ENCODE data around the gene COL4A2.
"Not testable (repeated sequence)": the region's sequence is repeated elsewhere in the genome, so short reads cannot be mapped to it uniquely, and the experiment has no call there.

COL4A2 gene

GRCh38 chr13:110517505-110518225 lies 210.6 kb downstream of the COL4A2 start:
- no peak for DNase-seq (ENCODE audit: low read depth in 3 of 3)

DNA sequence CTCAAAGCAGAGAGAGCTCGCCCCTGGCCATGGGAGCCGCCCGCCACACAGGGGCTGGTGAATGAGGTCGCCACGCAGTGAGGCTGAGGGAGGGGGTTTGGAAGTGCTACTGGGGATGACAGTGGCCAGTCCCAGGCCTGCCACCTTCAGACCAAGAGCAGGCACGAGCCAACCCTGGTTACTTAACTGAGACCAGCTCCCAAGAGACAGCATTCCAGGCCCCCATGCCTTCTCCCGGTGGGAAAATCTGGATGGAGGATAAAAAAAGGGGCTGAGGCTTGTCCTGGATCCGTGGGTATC lies 211.1 kb downstream of the COL4A2 start:
- no peak for DNase-seq (ENCODE audit: low read depth in 3 of 3)

DNA sequence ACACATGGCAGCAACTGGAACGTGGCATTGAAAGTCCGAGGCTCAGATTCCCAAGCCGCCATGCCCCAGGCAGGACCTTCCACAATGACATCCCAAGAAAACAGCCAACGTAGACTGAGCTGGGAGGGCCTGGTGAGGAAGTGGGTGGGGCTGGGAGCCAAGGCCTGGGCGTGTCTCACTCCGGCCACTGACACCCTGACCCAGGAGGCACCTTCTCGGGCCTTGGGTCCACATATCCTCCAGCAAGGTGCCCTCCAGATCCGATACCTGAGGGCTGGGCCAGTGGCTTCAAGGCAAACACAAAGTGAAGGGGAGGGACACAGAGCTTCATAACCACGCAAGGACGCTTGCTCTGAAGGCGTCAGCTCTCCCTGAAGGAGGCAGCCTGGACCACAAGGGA lies 211.5 kb downstream of the COL4A2 start:
- no peak for DNase-seq (ENCODE audit: low read depth in 3 of 3)

- no peak for DNase-seq (ENCODE audit: low read depth in 3 of 3)
Measured at GRCh38 chr13:110519046-110519445, 212.0 kb downstream of the COL4A2 start.

- no peak for DNase-seq (ENCODE audit: low read depth in 3 of 3)
Measured at GRCh38 chr13:110519506-110519905, 212.4 kb downstream of the COL4A2 start.

DNA sequence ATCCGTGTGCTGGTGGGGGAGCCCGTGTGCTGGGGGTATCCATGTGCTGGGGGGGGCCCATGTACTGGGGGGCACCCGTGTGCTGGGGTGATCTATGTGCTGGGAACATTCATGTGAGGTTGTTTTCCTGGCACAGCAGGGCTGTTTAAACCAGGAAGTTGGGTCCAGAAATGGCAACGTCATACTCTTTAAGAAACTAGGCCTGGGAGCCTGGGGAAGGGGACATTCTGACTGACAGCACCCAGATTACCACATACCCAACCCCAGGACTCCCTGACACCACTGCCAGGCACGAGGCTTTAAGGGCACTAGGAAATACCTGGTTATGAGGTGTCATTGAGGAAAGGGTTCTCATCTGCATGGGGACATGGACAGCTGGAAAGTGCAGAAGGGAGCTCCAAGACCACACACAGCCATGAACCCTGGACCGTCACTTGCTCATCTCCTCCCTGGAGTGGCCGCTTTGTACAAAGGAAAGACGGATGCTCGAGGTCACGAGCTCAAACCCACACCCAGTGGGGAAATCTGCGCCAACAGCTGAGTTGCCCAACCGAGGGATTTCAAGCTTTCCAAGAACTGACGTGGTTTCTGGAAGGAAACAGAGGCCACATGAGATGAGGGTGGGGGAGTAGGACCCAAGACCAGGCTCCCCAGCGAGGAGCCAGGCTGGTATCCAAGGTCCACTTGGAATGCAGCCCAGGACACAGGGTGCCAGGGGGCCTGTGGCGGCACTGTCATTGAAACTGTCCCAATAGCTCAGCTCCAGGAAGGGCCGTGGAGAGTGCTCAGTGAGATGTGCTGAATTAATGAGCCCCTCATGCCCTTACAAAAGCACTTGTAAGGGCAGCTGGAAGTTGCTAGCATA lies 213.6 kb downstream of the COL4A2 start:
- no peak for DNase-seq (ENCODE audit: low read depth in 3 of 3)

GRCh38 chr13:110521296-110521680 lies 214.2 kb downstream of the COL4A2 start:
- no peak for DNase-seq (ENCODE audit: low read depth in 3 of 3)

DNA sequence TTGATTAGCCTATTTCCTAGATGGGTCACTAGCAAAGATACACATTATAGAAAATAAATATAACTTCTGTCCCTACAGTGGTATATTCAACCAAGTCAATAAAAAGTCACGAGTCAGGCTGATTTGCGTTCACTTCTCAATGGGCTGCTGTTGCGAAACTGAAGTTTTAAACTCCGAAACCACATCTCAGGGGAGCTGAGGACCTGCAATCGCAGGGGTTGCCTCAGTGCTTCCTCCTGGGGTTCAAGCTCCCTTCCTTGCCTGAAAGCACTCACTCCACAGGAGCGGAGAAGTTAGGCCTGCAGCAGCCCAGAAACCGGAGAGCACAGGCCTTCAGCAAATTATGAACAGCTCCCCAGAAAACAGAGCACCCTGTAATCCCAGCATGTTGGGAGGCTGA lies 214.9 kb downstream of the COL4A2 start:
- no peak for DNase-seq (ENCODE audit: low read depth in 3 of 3)

GRCh38 chr13:110522721-110523120 lies 215.6 kb downstream of the COL4A2 start:
- no peak for DNase-seq (ENCODE audit: low read depth in 3 of 3)

DNA sequence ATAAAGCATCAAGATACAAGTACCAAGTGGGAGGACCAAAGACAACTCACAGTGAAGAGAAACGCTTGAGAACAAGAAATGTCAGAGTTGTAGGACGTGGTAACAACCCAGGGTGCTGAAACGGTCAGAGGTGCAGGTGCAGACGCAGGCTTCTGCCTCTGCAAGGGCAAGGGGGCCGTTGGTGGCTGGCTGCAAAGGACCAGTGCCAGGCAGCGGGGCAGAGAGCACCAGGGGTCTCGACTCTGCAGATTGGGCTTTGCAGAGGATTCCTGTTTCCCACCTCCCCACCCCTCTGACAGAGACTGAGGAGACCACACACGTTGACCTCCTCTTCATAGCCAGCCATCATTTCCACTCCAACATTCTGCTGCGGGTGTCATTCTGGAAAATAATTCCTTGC lies 216.1 kb downstream of the COL4A2 start:
- DNase-seq (ENCODE audit: low read depth in 3 of 3) = no peak

GRCh38 chr13:110523838-110524540 lies 216.9 kb downstream of the COL4A2 start:
- DNase-seq (ENCODE audit: low read depth in 3 of 3) = no peak

DNA sequence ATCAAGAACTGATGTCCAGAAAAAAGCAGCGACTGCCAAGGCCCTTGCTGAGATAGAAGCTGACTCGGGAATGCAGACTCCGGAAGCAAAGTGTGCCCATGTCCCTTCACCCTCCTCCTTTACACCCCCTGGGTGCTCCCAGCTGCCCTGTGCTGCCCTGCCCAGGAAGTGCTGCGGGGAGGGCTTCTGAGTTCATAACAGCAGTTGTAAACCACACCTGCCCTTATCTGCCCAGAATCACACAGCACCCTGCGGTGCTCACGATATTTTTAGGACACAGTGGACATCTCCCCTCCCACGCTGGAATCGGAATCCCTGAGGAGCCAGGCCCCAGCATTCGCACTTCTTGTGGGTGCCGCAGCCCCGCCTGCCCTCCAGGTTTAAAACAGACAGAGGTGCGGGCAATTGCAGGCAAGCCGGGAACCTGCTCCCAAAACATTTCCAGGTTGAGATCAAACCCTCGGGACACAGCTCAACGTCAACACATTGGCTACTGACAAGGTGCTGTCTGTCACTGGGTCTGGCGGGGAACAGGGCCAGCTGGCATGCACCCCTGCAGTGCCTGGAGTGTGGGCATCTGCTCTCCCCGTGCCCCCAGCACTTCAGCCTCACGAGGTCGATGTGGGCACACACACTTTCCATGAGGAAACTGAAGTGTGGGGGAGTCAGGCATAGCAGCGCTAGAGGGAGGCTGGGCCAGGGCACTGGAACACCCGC lies 217.6 kb downstream of the COL4A2 start:
- no peak for DNase-seq (ENCODE audit: low read depth in 3 of 3)

DNA sequence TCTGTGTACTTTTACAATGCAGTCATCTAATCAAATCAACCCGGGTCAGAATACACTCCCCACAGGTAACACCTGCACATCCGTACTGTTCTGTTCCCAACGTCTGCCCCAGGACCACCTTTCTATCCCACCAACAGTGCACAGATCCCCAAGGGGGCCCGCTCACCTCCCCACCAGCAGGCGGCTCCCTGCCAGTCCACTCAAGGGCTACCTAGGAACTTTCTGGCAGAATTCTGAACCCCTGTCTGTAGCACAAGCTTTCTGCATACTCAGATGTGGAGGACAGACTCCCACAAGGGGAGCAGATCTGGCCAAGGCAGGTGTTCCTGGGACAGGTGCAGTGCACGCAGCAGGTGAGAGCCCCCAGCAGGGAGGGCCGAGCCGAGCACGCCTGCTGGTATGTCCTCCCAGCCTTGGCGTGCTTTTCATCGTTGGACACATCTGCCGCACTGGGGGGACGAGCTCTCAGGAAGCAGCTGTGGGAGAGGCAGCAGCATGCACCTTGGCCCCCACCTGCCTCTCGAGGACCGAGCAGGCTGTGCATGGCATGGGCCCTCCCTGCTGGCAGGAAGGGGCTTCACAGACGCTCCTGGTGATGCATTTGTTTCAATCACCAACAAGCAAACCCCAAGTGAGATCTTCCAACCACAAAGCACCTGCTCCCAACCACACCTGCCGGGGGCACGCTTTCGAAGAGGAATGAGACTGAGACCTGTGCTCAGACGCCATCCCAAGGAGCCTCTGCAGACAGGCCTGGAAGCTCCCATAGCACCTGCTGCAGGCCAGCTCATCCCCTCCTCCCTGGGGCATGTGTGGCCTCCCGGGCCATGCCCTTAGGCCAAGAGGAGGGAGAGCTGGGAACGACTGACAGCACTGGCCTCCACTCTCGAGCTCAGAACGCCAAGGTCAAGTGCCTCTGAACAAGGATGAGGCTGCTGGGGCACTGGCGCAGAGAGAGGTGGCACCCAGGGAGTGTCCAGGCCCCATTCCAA lies 218.5 kb downstream of the COL4A2 start:
- no peak for DNase-seq (ENCODE audit: low read depth in 3 of 3)

DNA sequence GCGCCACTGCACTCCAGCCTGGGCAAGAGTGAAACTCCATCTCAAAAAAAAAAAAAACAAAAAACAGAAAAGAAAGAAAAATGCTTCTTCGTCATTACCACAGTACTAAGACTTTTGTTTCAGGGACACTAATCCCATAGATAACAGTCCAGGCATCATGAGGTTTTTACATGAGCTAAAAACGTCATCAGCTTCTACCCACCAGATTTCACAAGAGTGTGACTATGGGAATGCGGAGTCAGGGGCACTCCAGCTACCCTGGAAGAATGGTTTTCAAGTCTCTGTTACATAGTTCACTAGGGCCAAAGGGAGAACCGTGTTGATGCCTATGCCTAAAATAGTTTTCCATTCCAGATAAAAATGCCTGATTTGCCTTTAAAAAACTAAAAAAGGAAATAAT lies 221.3 kb downstream of the COL4A2 start:
- DNase-seq (ENCODE audit: low read depth in 3 of 3) = no peak

- no peak for DNase-seq (ENCODE audit: low read depth in 3 of 3)
Measured at GRCh38 chr13:110528911-110529310, 221.8 kb downstream of the COL4A2 start.

- DNase-seq (ENCODE audit: low read depth in 3 of 3) = no peak
Measured at GRCh38 chr13:110529522-110530311, 222.6 kb downstream of the COL4A2 start.

DNA sequence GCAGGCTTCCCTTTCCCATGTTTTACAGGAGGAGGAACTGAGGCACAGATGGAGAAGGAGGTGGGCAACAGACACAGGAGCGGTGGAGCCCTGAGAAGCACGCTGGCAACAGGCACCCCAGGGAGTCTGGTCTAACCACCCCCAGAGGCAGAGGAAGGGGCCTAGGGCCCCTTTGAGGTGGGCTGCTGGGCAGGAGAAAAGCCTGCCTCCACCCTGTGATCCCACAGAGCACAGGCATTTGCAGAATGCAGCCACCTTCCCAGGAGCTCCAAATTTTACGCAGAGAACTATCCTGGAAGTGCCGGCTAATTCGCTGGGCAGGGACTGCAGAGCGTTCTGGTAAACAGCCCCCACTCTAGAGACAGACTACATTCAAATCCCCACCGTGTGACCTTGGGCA lies 224.0 kb downstream of the COL4A2 start:
- no peak for DNase-seq (ENCODE audit: low read depth in 3 of 3)

GRCh38 chr13:110531671-110532083 lies 224.6 kb downstream of the COL4A2 start:
- DNase-seq (ENCODE audit: low read depth in 3 of 3) = no peak

- not testable (repeated sequence) for DNase-seq (ENCODE audit: low read depth in 3 of 3)
Measured at GRCh38 chr13:110532258-110532657, 225.2 kb downstream of the COL4A2 start.
